Panc1 (cell line): ENCODE measurements around the gene SEMA3B. TPM values are rescaled to one million over a fixed set of nuclear protein-coding genes. Genes with fewer than 3 reads are reported as not detected.

Source experiments
- ATAC-seq: fragments of 200-7000 bp; cut with Tn5 transposase; 2 replicates; pipeline ENCODE4 v1.9.1; 2020; ENCODE audit warnings: mild to moderate bottlenecking, moderate library complexity
- BruUV-seq: library from RNA; stranded (reverse); fragments of 400-500 nt; replicated peaks from 2 replicates; lab custom pipeline; 2021; lab: Mats Ljungman, UMichigan
- CTCF ChIA-PET: fragments of 300-600 bp; sonication (Branson Sonifier 250); formaldehyde crosslinking; loops from one replicate; lab custom pipeline; 2022; ENCODE audit warnings: antibody characterized with exemption; lab: Charles Lee
- POLR2A ChIA-PET: fragments of 300-600 bp; sonication (Branson Sonifier 250); formaldehyde crosslinking; loops from one replicate; lab custom pipeline; 2022; ENCODE audit warnings: antibody characterized with exemption; lab: Charles Lee
- DNase-seq: peaks from one replicate; pipeline ENCODE4 v3.0.0-alpha.2; 2010; ENCODE audit warnings: low read depth, low spot score
- H3K27ac ChIP-seq: 2 replicates; pipeline ENCODE4 v1.5.1; 2011; ENCODE audit warnings: mild to moderate bottlenecking, low read length, inconsistent platforms
- H3K27me3 ChIP-seq: fragments of 200-500 bp; sonication (Bioruptor generic); 2 replicates; pipeline ENCODE4 v1.6.0; 2014; ENCODE audit warnings: low read length, inconsistent platforms; ENCODE audit not compliant: control insufficient read depth, insufficient read depth
- H3K36me3 ChIP-seq: fragments of 200-500 bp; sonication (Bioruptor generic); 2 replicates; pipeline ENCODE4 v1.5.1; 2014; ENCODE audit warnings: inconsistent platforms, mild to moderate bottlenecking, low read length, moderate library complexity; ENCODE audit not compliant: control insufficient read depth, insufficient read depth
- H3K4me1 ChIP-seq: 2 replicates; pipeline ENCODE4 v1.5.1; 2011; ENCODE audit warnings: inconsistent platforms, mild to moderate bottlenecking, low read length, moderate library complexity; ENCODE audit not compliant: control insufficient read depth, insufficient read depth
- H3K4me3 ChIP-seq, 2 experiments: 2 replicates each; pipeline ENCODE4 v1.5.1; 2011 to 2012; ENCODE audit warnings: low read depth in 2 of 2, low read length in 2 of 2, mild to moderate bottlenecking in 2 of 2, inconsistent platforms in 1 of 2, moderate library complexity in 1 of 2
- H3K9me3 ChIP-seq: fragments of 200-500 bp; sonication (Bioruptor generic); 2 replicates; pipeline ENCODE4 v1.5.1; 2014; ENCODE audit warnings: low read depth, mild to moderate bottlenecking, inconsistent platforms, low read length, moderate library complexity; ENCODE audit not compliant: control insufficient read depth, insufficient read depth
- POLR2AphosphoS5 ChIP-seq: IDR thresholded peaks from 2 replicates; pipeline ENCODE4 v1.6.1; 2012; ENCODE audit warnings: mild to moderate bottlenecking, low read depth, low read length, moderate library complexity
- SIN3A ChIP-seq: IDR thresholded peaks from 2 replicates; pipeline ENCODE4 v1.6.1; 2012; ENCODE audit warnings: low read depth, mild to moderate bottlenecking, low read length, moderate library complexity, borderline replicate concordance; ENCODE audit not compliant: insufficient read depth
- TCF7L2 ChIP-seq: IDR thresholded peaks from 2 replicates; pipeline ENCODE4 v1.6.1; 2011; ENCODE audit warnings: mild to moderate bottlenecking, low read depth, low read length, inconsistent platforms
- in situ Hi-C: cut with HindIII; loops from 2 replicates; pipeline ENCODE4 v1.10.0; 2016; ENCODE audit warnings: low sequenced_read_pairs, low pct_unique_long_range_greater_than_20kb
- intact Hi-C: fragments of 100-400 bp; cut with micrococcal nuclease; formaldehyde crosslinking; loops from one replicate; pipeline ENCODE4 v1.10.0; 2022; ENCODE audit not compliant: unreplicated experiment
- total RNA-seq: library from RNA; stranded (reverse); gene quantifications from one replicate; pipeline ENCODE4 v1.2.1, GENCODE V29; 2021; ENCODE audit not compliant: unreplicated experiment
- TF ChIP-seq, protein P1 (sequence below): fragments of 450-650 bp; IDR thresholded peaks from 2 replicates; pipeline ENCODE4 v1.5.1; 2017; ENCODE audit warnings: mild to moderate bottlenecking
- TF ChIP-seq, protein P2 (sequence below), 2 experiments: IDR thresholded peaks; 2 replicates each; pipeline ENCODE4 v1.6.1; 2011 to 2012; ENCODE audit warnings: low read depth in 2 of 2, control low read depth in 1 of 2, low read length in 1 of 2, mild to moderate bottlenecking in 1 of 2, moderate library complexity in 1 of 2; ENCODE audit not compliant: insufficient read depth in 1 of 2

The SEMA3B gene
- total RNA-seq, 1 experiment from 2014 or later, result 1.4 TPM

- TF ChIP-seq, protein P1, sequence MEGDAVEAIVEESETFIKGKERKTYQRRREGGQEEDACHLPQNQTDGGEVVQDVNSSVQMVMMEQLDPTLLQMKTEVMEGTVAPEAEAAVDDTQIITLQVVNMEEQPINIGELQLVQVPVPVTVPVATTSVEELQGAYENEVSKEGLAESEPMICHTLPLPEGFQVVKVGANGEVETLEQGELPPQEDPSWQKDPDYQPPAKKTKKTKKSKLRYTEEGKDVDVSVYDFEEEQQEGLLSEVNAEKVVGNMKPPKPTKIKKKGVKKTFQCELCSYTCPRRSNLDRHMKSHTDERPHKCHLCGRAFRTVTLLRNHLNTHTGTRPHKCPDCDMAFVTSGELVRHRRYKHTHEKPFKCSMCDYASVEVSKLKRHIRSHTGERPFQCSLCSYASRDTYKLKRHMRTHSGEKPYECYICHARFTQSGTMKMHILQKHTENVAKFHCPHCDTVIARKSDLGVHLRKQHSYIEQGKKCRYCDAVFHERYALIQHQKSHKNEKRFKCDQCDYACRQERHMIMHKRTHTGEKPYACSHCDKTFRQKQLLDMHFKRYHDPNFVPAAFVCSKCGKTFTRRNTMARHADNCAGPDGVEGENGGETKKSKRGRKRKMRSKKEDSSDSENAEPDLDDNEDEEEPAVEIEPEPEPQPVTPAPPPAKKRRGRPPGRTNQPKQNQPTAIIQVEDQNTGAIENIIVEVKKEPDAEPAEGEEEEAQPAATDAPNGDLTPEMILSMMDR, result no peak
- TF ChIP-seq TCF7L2, result no peak
- TF ChIP-seq POLR2AphosphoS5, result no peak
- no peak for TF ChIP-seq SIN3A
- TF ChIP-seq, protein P2, sequence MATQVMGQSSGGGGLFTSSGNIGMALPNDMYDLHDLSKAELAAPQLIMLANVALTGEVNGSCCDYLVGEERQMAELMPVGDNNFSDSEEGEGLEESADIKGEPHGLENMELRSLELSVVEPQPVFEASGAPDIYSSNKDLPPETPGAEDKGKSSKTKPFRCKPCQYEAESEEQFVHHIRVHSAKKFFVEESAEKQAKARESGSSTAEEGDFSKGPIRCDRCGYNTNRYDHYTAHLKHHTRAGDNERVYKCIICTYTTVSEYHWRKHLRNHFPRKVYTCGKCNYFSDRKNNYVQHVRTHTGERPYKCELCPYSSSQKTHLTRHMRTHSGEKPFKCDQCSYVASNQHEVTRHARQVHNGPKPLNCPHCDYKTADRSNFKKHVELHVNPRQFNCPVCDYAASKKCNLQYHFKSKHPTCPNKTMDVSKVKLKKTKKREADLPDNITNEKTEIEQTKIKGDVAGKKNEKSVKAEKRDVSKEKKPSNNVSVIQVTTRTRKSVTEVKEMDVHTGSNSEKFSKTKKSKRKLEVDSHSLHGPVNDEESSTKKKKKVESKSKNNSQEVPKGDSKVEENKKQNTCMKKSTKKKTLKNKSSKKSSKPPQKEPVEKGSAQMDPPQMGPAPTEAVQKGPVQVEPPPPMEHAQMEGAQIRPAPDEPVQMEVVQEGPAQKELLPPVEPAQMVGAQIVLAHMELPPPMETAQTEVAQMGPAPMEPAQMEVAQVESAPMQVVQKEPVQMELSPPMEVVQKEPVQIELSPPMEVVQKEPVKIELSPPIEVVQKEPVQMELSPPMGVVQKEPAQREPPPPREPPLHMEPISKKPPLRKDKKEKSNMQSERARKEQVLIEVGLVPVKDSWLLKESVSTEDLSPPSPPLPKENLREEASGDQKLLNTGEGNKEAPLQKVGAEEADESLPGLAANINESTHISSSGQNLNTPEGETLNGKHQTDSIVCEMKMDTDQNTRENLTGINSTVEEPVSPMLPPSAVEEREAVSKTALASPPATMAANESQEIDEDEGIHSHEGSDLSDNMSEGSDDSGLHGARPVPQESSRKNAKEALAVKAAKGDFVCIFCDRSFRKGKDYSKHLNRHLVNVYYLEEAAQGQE (IDR thresholded peaks at IDR 0.05; ENCODE audit: insufficient read depth in 1 of 2, low read depth in 2 of 2, low read length in 1 of 2), result no peak
- in situ Hi-C loops, result no loop called here
- CTCF ChIA-PET, result no interaction called here
- intact Hi-C loops, result loop anchor here (10.0 kb wide), 1 partner anchor 71 kb away; the partner anchor contains the start of gene GNAT1
- H3K4me1 ChIP-seq, result peaks cover 15% of the 10 kb centered on the region
- no peak overlapping the region for H3K4me3 ChIP-seq
- no peak overlapping the region for H3K27ac ChIP-seq
- no TSS peak for BruUV-seq
- H3K9me3 ChIP-seq, result no peaks in the 10 kb centered on the region
- no peak for ATAC-seq
- DNase-seq, result no peak
- no peaks in the 10 kb centered on the region for H3K27me3 ChIP-seq
- H3K36me3 ChIP-seq, result no peaks in the 10 kb centered on the region
- POLR2A ChIA-PET, result no interaction called here
Measured at GRCh38 chr3:50265571-50265970, 3.4 kb upstream of the SEMA3B start.

GRCh38 chr3:50266017-50266416 is 2.9 kb upstream of the SEMA3B start:
- BruUV-seq, result no TSS peak
- ATAC-seq (no peak), DNase-seq (no peak)
- no peaks in the 10 kb centered on the region for H3K9me3 ChIP-seq
- no peaks in the 10 kb centered on the region for H3K36me3 ChIP-seq
- intact Hi-C loops (loop anchor here (10.0 kb wide), 1 partner anchor 71 kb away; the partner anchor contains the start of gene GNAT1), in situ Hi-C loops (no loop called here)
- ChIA-PET POLR2A (no interaction called here), CTCF (no interaction called here)
- TF ChIP-seq POLR2AphosphoS5 (no peak), SIN3A (no peak), TCF7L2 (no peak)
- TF ChIP-seq, protein P1, result no peak
- TF ChIP-seq, protein P2 (IDR thresholded peaks at IDR 0.05; ENCODE audit: insufficient read depth in 1 of 2, low read depth in 2 of 2, low read length in 1 of 2), result no peak
- peaks cover 10% of the 10 kb centered on the region for H3K4me1 ChIP-seq
- H3K27me3 ChIP-seq, result no peaks in the 10 kb centered on the region
- H3K4me3 ChIP-seq, result no peak overlapping the region
- no peak overlapping the region for H3K27ac ChIP-seq
